AG04450 (cell line): Measurements from ENCODE around the gene CDHR5. TPM values are rescaled to one million over a fixed set of nuclear protein-coding genes. Genes with fewer than 3 reads are reported as not detected.
A peak's percentile ranks its signal among the peaks of the same experiment; 100 is the strongest.

ENCODE experiments used
- CTCF ChIA-PET: fragments of 300-600, 350-600 bp; formaldehyde crosslinking; extraction: SDS; loops from one replicate; lab custom pipeline; 2022; ENCODE audit warnings: antibody characterized with exemption, inconsistent platforms; lab: Charles Lee
- POLR2A ChIA-PET: fragments of 350-600 bp; formaldehyde crosslinking; extraction: SDS; loops from one replicate; lab custom pipeline; 2021; ENCODE audit warnings: antibody characterized with exemption, inconsistent platforms; lab: Yijun Ruan, JAX
- DNase-seq: peaks from one replicate; pipeline ENCODE4 v3.0.0-alpha.2; 2011; ENCODE audit warnings: low read depth, low spot score
- H3K27ac ChIP-seq: one replicate; pipeline ENCODE4 v1.5.1; 2012; ENCODE audit warnings: low read depth, low read length, control low read depth
- H3K27me3 ChIP-seq: one replicate; pipeline ENCODE4 v1.6.0; 2012; ENCODE audit warnings: low read length; ENCODE audit not compliant: control insufficient read depth, insufficient read depth
- H3K4me3 ChIP-seq: 2 replicates; pipeline ENCODE4 v1.5.1; 2011; ENCODE audit warnings: mild to moderate bottlenecking, low read depth, low read length, control low read depth
- H3K9me3 ChIP-seq: 2 replicates; pipeline ENCODE4 v1.5.1; 2012; ENCODE audit warnings: low read length; ENCODE audit not compliant: control insufficient read depth, insufficient read depth
- CTCF ChIP-seq: IDR thresholded peaks from 2 replicates; pipeline ENCODE4 v1.5.1; 2011; ENCODE audit warnings: low read depth, low read length, control low read depth, inconsistent platforms
- polyA plus RNA-seq: library from polyadenylated mRNA; depleted of rRNA; stranded (reverse); fragments of >200 nt; gene quantifications from 2 replicates; pipeline ENCODE4 v1.2.3, GENCODE V29; 2011

CDHR5 gene
- polyA plus RNA-seq, 1 experiment, result not detected

- Histone ChIP-seq H3K4me3 (no peak overlapping the region), H3K9me3 (no peaks in the 10 kb centered on the region), H3K27ac (no peak overlapping the region), H3K27me3 (no peaks in the 10 kb centered on the region)
- POLR2A ChIA-PET, result no interaction called here
- TF ChIP-seq CTCF, result no peak
- no peak for DNase-seq
- CTCF ChIA-PET, result interaction anchor here (1.1 kb wide), 1 partner anchor 58 kb away, joined by 6 read pairs; no protein-coding TSS in a partner anchor
Measured at GRCh38 chr11:665062-665703, 40.4 kb upstream of the CDHR5 start.

- peak; percentile 7 for DNase-seq
- no peak overlapping the region for H3K4me3 ChIP-seq
- H3K27me3 ChIP-seq, result no peaks in the 10 kb centered on the region
- no peaks in the 10 kb centered on the region for H3K9me3 ChIP-seq
- H3K27ac ChIP-seq, result no peak overlapping the region
- TF ChIP-seq CTCF, result peak; percentile 73
- ChIA-PET CTCF (interaction anchor here (1.0 to 2.1 kb wide), 3 partner anchors 12 to 60 kb away, joined by 3 to 9 read pairs (median 3); no protein-coding TSS in a partner anchor), POLR2A (interaction anchor here (0.6 kb wide), 1 partner anchor 62 kb away, joined by 3 read pairs; no protein-coding TSS in a partner anchor)
Measured at GRCh38 chr11:662689-663274, 38.0 kb upstream of the CDHR5 start.

- Histone ChIP-seq H3K27me3 (no peaks in the 10 kb centered on the region), H3K4me3 (no peak overlapping the region), H3K27ac (no peak overlapping the region), H3K9me3 (no peaks in the 10 kb centered on the region)
- POLR2A ChIA-PET, result no interaction called here
- CTCF ChIA-PET, result interaction anchor here (0.8 to 2.1 kb wide), 3 partner anchors 23 to 87 kb away, joined by 3 to 9 read pairs (median 4); no protein-coding TSS in a partner anchor
- no peak for TF ChIP-seq CTCF
- DNase-seq, result no peak
Measured at GRCh38 chr11:660681-661444, 36.1 kb upstream of the CDHR5 start.

GRCh38 chr11:660281-660680, 35.5 kb upstream of the CDHR5 start:
- Histone ChIP-seq H3K9me3 (no peaks in the 10 kb centered on the region), H3K27ac (no peak overlapping the region), H3K4me3 (no peak overlapping the region), H3K27me3 (no peaks in the 10 kb centered on the region)
- CTCF ChIA-PET, result no interaction called here
- TF ChIP-seq CTCF, result no peak
- no peak for DNase-seq
- POLR2A ChIA-PET, result no interaction called here
